ENCODE measurements around the gene MLLT6.
A peak's percentile ranks its signal among the peaks of the same experiment; 100 is the strongest.

The MLLT6 gene

DNA sequence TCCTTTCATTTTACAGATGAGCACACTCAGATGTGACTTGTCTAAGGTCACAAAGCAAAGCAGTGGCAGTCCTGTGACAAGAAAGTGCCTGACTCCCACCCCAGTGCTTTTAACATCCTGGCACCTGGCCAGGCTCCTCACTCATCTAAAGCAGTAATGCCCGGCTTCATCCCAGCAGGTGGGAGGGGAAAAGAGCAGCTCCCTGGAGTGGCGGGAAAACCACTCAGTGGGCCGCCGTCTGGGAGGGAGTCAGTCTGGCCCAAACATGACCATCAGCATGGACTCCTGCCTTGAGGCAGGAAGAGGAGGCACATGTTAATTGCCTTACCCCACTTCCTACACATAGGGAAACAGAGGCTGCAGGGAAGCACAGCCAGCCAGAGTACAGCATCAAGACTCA lies 40.5 kb downstream of the MLLT6 start:
- DNase-seq, result no peak

DNA sequence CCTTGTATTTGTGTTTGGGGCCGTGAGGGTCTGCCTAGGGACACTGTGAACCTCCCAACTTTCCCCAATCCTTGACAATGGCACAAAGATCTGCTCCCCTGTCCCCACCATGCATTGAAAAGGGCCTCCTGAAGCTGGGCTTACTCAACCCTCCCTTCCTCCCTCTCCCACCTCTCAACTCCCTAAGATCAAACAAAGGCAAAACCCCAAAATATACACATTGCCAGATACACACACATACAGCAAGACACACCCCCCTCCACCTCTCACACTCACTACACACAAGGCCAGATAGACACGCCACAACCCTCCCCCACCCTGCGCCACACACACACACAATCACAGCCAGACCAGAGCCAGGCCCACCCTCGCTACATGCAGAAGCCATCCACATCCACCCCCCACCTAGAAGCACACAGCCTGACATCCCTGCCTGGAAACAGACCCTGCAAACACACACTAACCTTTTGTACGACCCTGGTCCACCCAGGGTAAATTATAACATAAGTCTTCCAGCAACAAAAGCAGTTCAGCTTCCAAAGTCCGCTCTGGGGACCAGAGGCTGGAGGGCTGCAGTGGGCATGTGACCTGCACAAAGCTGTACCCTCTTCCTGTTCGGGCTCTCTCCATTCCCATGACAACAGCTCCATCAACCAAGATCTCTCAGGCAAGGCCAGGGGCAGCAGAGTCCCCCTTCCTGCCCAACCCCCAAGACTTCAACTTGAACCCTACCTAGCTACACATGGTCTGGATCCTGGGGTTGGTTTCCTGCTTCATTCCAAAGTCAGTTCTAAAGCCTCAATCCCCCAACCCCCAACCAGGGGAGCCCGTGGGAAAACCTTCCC lies 41.2 kb downstream of the MLLT6 start:
- DNase-seq, result no peak

DNA sequence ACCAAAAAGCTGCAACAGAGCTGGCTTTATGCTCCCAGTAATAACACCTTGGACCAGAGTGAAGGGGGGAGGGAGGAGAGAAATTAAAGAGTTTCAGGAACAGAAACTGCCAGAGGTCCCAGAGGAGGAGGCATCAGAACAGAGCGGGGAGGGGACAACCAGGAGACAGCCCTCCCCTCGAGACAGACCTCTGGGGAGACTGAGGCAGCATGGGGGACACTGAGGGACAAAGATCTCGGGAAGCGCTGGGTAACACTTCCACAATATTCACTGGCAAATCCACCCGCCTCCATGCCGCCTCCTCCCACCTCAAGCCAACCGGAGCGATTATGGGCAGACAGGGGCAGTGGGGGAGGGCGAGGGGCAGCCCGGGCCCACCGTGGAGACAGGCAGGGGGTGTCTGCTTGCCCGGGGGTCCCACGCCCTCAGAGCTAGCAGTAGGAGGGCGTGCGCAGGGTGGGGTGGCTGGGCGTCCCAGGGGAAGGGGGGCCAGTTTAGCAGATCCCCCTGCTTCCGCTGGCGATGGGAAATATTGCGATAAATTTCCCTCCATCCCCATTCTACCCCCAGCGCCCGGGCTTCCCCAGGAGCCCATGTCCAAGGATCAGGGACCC lies 41.9 kb downstream of the MLLT6 start:
- no peak for DNase-seq

DNA sequence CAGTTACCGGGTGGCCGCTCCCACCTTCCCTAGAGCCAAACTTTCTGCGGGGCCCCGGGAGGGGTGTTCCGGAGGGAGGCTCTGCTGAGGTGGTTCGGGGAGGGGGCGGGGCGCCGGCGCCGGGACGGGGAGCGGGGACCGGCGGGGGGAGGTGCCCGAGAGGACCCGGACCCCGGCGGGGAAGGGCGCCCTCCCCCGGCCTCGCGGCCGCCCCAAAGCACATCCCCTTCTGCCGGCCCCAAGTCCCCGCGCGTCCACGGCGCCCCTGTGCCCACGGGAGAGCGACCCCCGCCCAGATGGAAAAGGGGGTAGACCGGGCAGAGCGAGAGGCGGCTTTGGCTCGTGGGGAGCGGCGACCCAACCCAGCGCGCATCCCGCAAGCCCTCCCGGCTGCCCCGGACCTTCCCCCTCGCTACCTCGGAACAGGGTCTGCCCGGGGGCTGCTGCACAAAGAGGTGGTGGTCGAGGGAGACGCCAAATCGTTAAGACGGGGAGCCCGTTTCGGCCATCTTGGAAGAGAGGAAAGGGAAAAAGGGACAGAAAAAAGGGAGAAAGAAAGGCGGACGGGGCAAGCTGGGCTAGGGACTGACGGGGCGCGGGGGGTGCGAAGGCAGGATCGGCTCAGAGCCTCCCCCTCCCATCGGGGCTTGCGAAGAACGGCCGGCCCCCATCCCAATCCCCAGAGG lies 42.5 kb downstream of the MLLT6 start:
- no peak for DNase-seq

DNA sequence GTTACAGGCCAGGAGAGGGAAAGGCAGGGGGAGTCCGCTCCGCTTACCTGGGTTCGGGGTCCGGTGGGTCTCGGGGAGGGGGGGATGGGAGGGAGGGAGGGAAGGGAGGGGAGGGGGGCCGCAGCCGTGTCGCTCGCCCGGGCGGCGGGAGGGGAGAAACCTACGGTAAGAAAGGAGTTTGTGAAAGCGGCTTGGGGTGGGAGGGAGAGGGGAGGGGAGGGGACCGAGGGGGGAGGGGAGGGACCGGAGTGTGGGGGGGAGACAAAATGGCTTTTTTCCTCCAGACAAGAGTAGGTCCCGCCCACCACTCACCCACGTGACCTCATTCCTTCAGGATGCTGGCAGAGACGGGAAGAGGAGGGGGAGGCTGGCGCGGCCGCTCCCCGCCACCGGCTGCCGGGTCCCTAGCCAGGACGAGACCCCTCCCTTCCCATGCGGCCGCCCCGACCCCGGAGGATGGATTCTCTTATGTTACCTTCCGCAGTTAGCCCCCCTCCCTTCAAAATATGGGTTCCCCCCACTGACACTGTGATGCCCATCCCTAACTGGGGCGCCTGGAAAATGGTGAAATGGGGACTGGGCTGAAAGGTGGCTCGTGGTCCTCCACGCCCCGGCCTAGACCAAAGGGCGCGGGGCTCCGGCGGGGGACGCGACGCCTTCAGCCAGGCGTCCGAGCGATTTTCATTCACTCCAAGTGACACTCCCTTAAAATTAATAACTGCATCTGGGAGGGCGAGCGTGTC lies 43.2 kb downstream of the MLLT6 start, which contains the start of gene PCGF2:
Gene PCGF2 (minus strand): TSS at position 188 of the 743 bp plus-strand sequence. CDS start 7,934 bp downstream, outside the sequence.
- DNase-seq, result peak; percentile 69

DNA sequence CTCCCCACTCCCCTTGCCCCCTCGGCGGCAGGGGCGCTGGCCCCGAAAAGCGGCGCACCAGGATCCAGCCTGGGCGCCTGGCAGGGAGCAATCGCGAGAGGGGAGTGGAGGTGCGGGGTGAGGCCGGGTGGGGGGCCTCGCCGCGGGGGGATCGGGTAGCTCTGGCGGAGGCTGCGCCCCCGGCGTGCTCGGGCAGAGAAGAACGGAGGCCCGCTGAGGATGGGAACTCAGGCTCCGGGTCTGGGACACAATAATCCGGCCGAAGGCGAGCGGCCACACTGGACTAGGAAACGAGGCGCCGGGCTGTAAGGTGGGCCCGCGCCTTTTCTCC lies 43.8 kb downstream of the MLLT6 start:
- DNase-seq, result no peak

DNA sequence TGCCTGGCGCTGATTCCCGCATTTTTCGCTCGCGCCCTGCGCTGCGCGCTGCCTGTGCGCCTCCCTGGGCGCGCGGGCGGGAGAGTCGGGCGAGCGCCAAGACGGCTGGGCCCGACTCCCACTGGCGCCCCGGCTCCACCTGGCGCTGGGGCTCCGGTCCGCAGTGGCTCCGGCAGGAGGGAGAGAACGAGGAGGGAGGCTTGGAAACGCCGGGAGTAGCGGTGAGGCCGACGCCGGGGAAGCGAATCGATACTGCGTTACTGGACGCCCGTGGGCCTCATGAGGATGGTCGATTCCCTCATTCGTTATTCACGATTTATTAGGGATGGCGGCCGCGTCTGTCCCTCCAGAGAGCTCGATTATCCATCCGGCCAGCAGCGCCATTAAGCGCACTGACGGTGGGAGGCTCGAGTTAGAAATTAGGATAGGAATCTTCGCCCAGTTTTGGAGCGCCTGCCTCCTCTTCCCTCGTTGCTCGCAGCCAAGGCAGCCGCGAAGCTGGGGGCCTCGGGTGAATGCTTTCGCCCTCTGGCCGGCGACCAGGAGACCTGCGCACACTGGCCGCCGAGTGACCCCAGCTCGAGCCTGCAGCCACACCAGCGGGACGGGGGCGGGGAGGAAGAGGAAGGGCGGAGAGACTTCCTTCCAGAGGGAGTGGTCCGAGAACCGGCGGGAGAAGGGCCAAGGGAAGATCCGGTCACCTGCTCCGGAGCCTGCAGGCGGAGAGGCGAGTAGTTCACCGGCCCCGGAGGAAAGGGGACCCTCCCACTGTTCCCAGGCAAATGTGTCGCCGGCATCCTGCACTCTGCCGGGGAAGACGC lies 44.4 kb downstream of the MLLT6 start:
- DNase-seq, result peak; percentile 51

DNA sequence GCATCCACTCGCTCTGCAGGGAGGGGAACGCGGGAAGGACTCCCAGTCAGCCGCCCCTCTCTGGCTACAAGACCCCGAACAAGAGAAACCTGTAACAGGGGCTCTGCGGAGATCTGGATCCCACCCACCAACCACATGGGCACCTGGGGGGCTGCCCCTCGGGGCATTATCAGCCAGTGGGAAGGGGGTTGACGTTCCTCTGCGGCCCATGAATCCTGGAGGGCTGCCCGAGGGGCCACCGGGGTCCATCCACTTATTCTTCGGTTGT lies 44.9 kb downstream of the MLLT6 start:
- DNase-seq, result no peak

DNA sequence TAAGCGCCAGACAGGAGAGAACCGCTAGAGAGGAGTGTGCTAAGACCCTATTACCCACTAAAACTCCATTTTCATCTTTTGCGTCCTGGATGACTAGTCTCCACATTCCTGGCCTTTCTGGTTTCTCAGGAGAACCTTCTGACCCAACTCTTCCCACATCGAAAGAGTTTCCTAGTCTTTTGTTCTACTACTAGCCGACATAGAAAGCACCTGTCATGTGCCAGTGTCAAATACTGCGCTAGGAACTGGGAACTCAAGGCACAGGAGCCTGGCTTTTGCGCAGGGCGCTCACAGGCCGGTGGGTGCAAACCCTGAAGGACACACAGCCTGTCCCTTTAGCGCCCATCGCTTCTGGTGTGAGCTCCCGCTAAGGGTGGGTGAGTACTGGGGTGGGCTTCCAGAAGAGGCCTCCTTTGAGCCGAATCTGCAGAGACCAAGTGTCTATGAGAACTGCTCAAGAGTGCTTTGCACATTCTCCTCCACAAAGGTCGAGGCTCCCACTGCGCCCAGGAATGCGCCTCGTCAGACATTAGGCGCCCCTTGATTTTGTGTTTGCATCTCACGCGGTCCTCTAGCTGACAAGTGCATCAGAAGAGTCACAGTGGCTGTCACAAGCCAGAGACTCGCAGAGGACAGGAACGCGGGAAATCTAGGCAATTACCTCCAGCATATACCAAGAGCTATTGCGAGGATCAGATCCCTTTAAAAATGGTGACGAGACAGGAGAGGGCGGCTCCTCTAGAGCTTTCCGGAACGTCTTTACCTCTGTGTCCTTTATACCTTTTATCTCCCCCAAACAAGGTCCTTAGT lies 45.4 kb downstream of the MLLT6 start:
- no peak for DNase-seq

DNA sequence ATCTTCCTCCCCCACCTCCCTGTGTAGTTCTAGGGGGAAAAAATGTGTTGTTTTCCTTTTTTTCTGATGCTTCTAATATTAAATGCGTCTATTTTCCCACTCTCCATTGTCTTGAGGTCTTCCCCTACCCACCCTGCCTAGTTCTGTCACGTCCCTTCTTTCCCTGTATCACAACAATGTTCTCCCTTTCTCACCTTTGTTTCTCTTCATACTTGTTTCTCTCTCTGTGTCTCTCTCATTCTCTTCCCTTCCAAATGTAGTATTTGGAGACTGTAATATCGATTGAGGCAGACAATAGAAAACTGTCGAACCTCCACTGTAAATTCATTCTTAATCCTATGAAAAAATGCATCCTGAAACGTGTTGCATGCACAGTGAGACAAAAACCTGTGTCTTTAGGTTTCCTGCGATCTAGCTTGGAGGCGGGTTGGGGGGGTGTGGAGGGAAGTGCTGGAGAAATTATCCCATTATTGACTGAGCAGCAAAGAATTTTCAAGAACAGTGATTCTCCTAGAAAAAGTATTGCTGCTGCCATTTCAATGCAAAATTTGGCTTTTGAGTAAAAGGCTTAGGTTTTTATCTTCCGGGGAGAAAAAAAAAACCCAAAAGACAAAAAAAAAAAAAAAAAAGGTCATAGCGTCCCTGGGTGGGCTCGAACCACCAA lies 46.2 kb downstream of the MLLT6 start:
- DNase-seq, result peak; percentile 46

DNA sequence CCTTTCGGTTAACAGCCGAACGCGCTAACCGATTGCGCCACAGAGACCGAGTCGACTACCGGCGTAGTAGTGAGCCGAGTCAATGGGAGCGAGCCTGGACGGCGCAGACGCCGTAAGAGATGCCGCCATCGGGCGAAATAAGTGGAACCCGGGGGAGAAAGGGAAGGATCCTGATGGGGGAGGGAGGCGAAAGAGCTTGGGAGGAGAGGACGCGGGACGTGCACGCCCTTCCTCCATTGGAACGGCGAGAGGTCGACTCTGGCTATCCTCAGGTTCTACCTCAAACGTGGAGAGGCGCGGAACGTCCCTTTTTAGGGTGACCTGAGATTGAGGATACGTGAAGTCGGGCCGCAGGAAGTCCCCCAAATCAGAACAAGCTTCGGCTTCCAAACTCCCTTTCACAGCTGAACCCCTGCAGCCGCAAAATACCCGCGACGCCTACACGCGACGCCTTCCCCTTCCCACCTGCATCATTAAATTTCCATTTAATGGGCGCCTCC lies 46.8 kb downstream of the MLLT6 start:
- DNase-seq, result peak; percentile 74

DNA sequence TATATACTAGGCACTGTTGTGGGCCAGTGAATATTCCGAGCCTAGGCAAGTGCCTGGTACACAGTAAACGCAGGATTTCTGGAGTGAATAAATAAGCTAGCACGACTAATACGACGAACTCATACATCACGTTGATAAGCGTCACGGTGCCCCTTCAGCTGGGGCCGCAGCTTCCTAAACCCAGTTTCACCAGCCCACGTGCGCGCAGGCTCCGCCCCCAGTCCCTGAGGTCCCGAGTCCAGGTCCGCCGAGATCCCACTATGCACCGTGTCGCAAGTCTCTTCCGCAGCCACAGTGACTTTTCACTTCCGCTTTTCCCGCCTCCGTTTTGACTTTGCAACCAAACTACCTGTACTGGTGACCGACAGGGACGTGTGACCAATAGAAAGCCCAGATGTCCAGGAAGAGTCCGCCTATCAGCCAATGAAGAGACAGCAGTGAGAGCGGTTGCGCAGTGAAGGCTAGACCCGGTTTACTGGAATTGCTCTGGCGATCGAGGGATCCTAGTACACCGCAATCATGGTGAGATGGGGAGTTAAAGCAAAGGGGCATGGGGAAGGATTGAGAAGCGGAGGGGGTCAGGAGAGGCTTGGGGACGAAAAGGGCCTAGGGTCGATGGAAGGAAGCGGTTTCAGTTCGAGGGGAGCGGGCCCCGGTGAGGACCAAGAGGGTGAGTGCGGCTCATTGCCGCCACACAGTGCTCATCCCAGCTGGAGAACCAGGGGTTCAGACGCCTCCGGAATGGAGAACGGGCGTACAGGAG lies 47.4 kb downstream of the MLLT6 start, which contains the start of gene PSMB3:
Gene PSMB3 (plus strand): TSS at position 434 of the 763 bp plus-strand sequence. CDS start 86 bp downstream, at position 520.
- peak; percentile 100 for DNase-seq

DNA sequence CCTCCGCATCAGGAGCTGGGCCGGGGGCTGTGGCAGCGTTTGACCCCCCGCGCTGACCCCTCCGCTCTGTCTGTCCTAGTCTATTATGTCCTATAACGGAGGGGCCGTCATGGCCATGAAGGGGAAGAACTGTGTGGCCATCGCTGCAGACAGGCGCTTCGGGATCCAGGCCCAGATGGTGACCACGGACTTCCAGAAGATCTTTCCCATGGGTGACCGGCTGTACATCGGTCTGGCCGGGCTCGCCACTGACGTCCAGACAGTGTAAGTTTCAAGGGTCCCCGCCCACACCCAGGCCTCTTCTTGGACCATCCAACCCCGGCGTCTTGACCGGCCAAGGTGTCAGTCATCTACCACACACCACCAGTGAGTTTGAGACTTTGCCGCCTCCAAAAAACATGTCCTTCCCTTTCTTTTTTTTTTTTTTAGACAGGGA lies 48.0 kb downstream of the MLLT6 start:
- no peak for DNase-seq

DNA sequence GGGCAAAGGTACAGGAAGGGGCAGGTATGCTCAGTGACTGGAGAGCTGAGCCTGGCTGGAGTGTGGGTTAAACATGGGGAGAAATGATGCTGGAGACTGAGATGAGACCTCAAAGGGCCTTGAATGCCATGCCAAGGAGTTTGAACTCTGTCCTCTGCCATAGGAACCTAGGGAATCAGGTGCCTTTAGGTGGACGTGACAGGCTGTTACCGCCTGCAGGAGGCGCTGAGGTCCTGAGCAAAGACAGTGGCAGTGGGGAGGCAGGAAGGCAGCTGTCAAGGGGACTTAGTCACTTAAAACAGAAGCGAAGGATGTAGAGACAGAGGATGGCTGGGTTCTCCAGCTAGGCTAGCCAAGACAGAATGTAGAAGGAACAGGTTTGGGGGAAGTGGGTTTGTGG lies 56.5 kb downstream of the MLLT6 start:
- DNase-seq, result no peak

DNA sequence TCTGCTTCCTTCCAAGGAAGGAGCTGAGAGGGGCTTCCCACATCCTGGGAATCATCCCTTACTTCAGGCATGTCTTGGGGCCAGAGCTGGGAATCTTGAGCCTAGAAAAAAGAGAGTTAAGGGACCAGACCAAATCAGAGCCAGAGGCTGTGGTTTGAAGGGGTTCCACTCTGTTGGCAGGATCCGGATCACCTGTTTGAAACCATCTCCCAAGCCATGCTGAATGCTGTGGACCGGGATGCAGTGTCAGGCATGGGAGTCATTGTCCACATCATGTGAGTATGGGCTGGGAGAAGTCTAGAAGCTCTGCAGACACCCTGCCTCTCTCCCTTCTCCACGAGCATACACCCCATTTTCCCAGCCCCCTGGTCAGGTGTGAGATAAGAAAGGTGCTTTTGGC lies 57.2 kb downstream of the MLLT6 start:
- DNase-seq, result no peak

DNA sequence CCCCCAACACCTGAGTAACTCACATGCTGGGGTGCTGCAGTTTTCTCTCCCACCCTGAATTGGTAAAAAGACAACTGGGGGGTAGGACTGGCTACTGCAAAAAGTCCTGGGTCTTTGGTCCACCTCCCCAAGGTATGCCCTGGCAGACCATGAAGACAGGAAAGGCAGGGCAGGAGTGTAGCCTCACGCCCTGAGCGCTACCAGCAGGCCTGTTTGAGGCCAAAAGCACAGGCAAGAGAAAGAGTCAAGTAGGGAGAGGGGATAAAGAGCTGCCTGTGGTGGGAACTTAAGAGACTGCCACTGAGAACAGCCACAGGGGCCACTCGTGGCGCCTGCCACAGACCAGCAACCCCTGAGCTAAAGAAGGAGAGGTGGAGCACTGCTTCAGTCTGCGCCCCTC lies 61.3 kb downstream of the MLLT6 start:
- no peak for DNase-seq

DNA sequence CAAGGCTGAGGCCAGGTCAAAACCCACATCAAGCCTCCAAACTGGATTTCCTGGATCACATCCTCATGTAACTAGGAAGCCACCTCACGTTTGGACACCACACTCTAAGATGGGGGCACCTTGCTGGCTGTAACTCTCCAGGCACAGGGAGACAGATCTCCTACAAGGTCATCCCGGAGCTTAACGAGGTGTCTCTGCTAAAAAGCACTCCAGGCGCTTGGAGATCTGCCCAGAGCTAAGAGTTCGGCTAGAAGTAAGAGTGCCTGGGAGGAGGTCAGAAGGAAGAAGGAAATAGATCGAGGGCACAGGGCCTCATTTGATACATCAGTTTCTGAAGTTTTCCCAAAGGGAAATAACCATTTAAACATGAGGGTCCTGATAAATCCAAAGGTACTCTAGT lies 63.3 kb downstream of the MLLT6 start:
- DNase-seq, result no peak

DNA sequence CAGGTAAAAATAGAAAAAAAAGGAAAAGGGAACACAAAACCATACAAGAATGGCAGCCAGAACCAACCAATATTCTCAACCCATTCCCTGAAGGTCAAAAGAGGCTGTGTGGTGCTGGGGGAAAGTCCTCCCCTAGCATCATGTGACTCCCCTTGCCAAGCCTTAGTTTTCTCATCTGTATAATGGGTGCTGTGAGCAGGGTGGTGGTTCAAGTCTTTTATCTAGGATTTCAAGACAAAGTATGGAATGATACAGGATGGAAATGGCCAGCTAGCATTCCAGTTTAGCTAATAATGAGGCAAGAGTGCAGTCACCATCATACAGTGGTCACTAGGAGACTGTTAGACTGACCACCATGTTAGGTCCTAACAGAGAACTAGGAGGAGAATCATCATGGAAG lies 68.2 kb downstream of the MLLT6 start:
- DNase-seq, result no peak

DNA sequence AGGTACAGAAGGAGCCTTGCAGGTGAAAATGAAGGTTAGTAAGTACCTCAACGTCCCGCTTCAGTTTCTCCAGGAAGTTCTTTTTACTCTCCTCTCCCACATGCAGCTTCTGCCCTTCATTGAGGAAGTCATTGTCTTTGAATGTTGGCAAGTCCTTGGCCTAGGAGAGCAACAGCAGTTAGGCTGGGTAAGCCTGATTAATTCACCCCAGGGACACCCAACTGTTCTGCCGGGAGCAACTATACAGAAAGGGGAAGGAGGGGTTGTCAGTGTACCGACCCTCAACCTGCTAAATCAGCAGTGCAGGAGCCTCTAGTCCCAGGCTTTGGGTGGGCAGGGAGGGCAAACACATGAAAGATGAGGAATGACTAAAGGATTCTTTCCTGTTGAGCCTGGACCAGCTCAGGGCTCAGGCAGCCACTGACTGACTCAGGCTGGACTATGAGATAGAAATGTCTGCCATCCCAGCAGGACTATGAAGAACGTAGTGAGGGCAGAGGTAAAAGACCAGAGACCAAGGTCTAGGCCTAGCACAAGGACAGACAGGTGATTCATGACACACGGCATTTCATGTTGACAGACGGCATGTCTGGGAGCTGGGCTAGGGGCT lies 72.7 kb downstream of the MLLT6 start:
- DNase-seq, result no peak

All from kidney glomerular epithelial cell (primary cell).